ENCODE results near the gene TPCN2. TPM values are rescaled to one million over a fixed set of nuclear protein-coding genes. Genes with fewer than 3 reads are reported as not detected.

TPCN2 gene
- total and polyA plus RNA-seq, 2 of the 8 experiments (the other 6 are each of a cell fraction or from before 2014, with no cell fraction given) = 9.7 to 18.6 TPM

DNA sequence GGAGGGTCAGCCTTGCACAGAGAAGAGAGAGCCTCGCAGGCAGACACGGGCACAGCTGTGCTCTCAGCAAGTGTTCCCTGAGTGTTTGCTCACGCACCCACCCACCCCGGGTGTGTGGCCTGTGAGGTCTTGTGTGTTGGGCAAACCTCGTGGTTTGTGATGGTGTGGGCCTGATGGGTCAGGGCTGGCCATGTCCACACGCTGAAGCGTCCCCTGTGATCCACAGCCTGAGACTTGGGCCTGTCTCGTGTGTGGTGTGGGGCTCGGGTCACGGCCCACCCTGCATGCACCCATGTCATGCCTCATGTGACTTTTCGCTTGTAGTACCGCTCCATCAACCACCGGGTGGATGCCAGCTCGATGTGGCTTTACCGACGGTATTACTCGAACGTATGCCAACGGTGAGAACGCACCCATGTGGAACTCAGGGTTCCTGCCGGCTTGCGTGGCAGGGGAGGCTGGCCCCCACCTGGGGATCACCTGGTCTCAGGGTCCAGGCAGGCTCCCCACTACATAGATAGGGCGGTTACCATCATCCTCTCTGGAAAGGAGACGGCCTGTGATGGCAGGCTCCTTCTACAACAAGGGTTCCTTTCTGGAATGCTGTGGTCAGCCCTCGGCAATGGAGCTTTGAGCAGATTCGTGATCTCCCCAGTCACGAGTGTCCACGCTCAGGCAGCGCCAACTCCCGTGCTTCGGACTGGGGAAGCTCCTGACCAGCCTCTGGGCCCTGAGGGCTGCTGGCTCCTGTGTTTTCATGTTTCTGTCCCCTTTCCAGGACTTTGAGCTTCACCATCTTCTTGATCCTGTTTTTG is 5.9 kb downstream of the TPCN2 start (continued):
- no peak for TF ChIP-seq CHD7 (IDR thresholded peaks at IDR 0.05; ENCODE audit: insufficient replicate concordance, low read length)
- TF ChIP-seq BCL11A (IDR thresholded peaks at IDR 0.05; ENCODE audit: low read depth in 2 of 2, low read length in 2 of 2) = no peak
- TF ChIP-seq CTCF (IDR thresholded peaks at IDR 0.05; ENCODE audit: control extremely low read depth in 1 of 3, insufficient read depth in 1 of 3, low read depth in 1 of 3, low read length in 3 of 3) = no peak
- TF ChIP-seq TAF1 (IDR thresholded peaks at IDR 0.05; ENCODE audit: low read depth, low read length) = no peak
- no peak for TF ChIP-seq ATF2 (IDR thresholded peaks at IDR 0.05; ENCODE audit: low read length)
